Kidney (tissue), 14 donors: ENCODE measurements around the gene PPP6R3. TPM values are rescaled to one million over a fixed set of nuclear protein-coding genes. Genes with fewer than 3 reads are reported as not detected.

Source experiments
- DNase-seq, 5 donors: peaks; one replicate each; pipeline ENCODE4 v3.0.0-alpha.2; 2013 to 2020
- FAIRE-seq: peaks from 2 replicates; lab custom pipeline; 2012; peaks lifted over from hg19 to GRCh38; lab: Jason Lieb, UNC
- H3K27ac ChIP-seq, 2 donors: one replicate each; pipeline ENCODE4 v1.7.0; 2013; ENCODE audit warnings: low read depth in 2 of 2, low read length in 2 of 2, inconsistent platforms in 1 of 2
- H3K27me3 ChIP-seq: one replicate; pipeline ENCODE4 v1.7.1; 2013; ENCODE audit warnings: low read length, inconsistent platforms; ENCODE audit not compliant: control insufficient read depth, insufficient read depth
- H3K36me3 ChIP-seq, 3 donors: one replicate each; pipeline versions ENCODE4 v1.7.0 to v1.7.1; 2013; ENCODE audit warnings: low read length in 3 of 3, control low read depth in 1 of 3, inconsistent platforms in 1 of 3; ENCODE audit not compliant: insufficient read depth in 3 of 3, control insufficient read depth in 2 of 3
- H3K4me1 ChIP-seq, 3 donors: one replicate each; pipeline versions ENCODE4 v1.7.0 to v1.7.1; 2013; ENCODE audit warnings: low read length in 3 of 3, inconsistent platforms in 1 of 3, low read depth in 1 of 3; ENCODE audit not compliant: control insufficient read depth in 2 of 3, insufficient read depth in 2 of 3
- H3K4me3 ChIP-seq, 3 donors: one replicate each; pipeline versions ENCODE4 v1.7.0 to v1.8.1; 2013; ENCODE audit warnings: low read length in 3 of 3, control low read depth in 1 of 3, inconsistent platforms in 1 of 3
- H3K9ac ChIP-seq, 3 donors: one replicate each; pipeline versions ENCODE4 v1.7.0 to v1.7.1; 2013; ENCODE audit warnings: low read length in 3 of 3, control low read depth in 1 of 3, inconsistent platforms in 1 of 3
- H3K9me3 ChIP-seq, 3 donors: one replicate each; pipeline versions ENCODE4 v1.7.0 to v1.7.1; 2013; ENCODE audit warnings: low read length in 3 of 3, control low read depth in 1 of 3, inconsistent platforms in 1 of 3; ENCODE audit not compliant: control insufficient read depth in 2 of 3, insufficient read depth in 1 of 3
- CTCF ChIP-seq: IDR thresholded peaks from 3 replicates; pipeline ENCODE4 v1.5.1; 2012; ENCODE audit warnings: mild to moderate bottlenecking, moderate library complexity, borderline replicate concordance; ENCODE audit not compliant: insufficient read depth; ENCODE audit errors: extremely low read depth
- intact Hi-C: fragments of 100-400 bp; cut with DNase I; formaldehyde crosslinking; loops from one replicate; pipeline ENCODE4 v1.11.1; 2022
- polyA plus RNA-seq: library from polyadenylated mRNA; stranded (reverse); fragments of 350-450 nt; fragmentation: Illumina TruSeq; extraction: RNeasy Lipid Tissue Mini Kit (QIAGEN cat#74804); gene quantifications from one replicate; pipeline ENCODE4 v1.2.3, GENCODE V29; 2014; ENCODE audit warnings: low read depth, low replicate concordance; ENCODE audit not compliant: insufficient read depth
- total RNA-seq: library from RNA; stranded (reverse); fragmentation: NEBNext Ultra II Directional; extraction: Animal tissue kit (Norgen Biotek cat#: 25700); gene quantifications from one replicate; pipeline ENCODE4 v1.2.1, GENCODE V29; 2021
- donor health status: control.
- donor health status: control.
- donor health status: control.
- donor health status: control.
- donor health status: control.
- donor health status: DM: yes; HTN: yes; CAD: no.
- donor health status: Normal renal cell carcinoma (clear cell type).

Gene PPP6R3
- total and polyA plus RNA-seq, 2 donors from 2014 or later: 30.3 to 108 TPM

DNA sequence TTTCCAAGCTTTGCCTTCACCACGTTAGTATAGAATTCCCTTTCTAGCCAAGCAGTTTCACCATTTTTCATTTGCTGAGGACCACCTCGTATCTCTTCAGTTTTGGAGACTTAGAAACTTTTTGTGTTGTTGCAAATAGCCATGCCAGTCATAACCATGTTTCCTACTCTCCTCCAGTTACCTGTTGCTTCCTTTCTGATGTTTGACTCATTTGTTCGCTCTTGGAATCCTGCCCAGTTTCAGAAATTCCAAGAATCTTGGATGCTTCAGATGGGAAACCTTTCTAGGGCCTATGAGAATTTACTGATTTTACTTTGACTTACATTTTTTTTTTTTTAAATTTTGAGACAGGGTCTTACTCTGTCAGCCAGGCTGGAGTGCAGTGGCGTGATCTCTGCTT is 65.4 kb downstream of the PPP6R3 start:
- FAIRE-seq (no peak), DNase-seq (peak in 1 of 5 donors; percentile 46)
- intact Hi-C loops: no loop called here
- Histone ChIP-seq H3K9me3 (no peaks in the 10 kb centered on the region), H3K36me3 (peaks cover under 1 to 24% (median 13%) of the 10 kb centered on the region in 3 donors), H3K4me3 (no peak overlapping the region), H3K4me1 (peaks cover 8 to 32% (median 14%) of the 10 kb centered on the region in 3 donors), H3K27me3 (no peaks in the 10 kb centered on the region), H3K9ac (no peak overlapping the region), H3K27ac (no peak overlapping the region)
- TF ChIP-seq CTCF: no peak

DNA sequence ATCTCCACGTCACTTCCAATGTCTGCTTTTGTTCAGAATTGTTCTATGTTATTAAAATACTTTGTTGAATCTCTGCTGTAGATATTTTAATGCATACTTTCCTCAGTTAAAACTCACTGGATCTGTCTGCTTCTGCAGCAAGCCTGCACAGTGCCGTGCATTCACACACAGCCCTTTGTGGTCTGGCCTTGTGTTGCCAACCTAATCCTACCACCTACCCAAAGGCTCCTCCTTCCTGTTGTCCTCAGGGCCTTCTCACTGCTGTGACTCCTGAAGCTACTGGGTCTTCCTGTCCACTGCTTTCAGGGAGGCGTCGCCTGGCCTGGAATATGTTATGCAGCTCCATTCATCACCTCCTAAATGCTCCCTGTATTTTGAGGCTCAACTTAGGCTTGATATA is 67.0 kb downstream of the PPP6R3 start:
- Histone ChIP-seq H3K4me1 (peaks cover 8 to 43% (median 14%) of the 10 kb centered on the region in 3 donors), H3K27ac (no peak overlapping the region), H3K27me3 (no peaks in the 10 kb centered on the region), H3K9ac (no peak overlapping the region), H3K36me3 (peaks cover 0 to 15% (median 9%) of the 10 kb centered on the region in 3 donors), H3K4me3 (no peak overlapping the region), H3K9me3 (no peaks in the 10 kb centered on the region)
- intact Hi-C loops: no loop called here
- no peak for TF ChIP-seq CTCF
- FAIRE-seq (no peak), DNase-seq (no peak)

GRCh38 chr11:68528630-68529029 is 68.1 kb downstream of the PPP6R3 start:
- Histone ChIP-seq H3K27ac (peak overlapping the region in 1 of 2 donors; percentile 16), H3K4me3 (no peak overlapping the region), H3K9ac (no peak overlapping the region), H3K4me1 (peaks cover 8 to 51% (median 16%) of the 10 kb centered on the region in 3 donors), H3K9me3 (no peaks in the 10 kb centered on the region), H3K36me3 (peaks cover 0 to 9% (median 5%) of the 10 kb centered on the region in 3 donors), H3K27me3 (no peaks in the 10 kb centered on the region)
- DNase-seq (peak in 3 of 5 donors; percentile 35 to 66 (median 57)), FAIRE-seq (no peak)
- no peak for TF ChIP-seq CTCF
- intact Hi-C loops: no loop called here
